GM21360 (cell line): ENCODE data around the gene METAP2.
"Not testable (repeated sequence)": the region's sequence is repeated elsewhere in the genome, so short reads cannot be mapped to it uniquely, and the experiment has no call there.

Source experiments
- ATAC-seq: cut with Tn5 transposase; IDR thresholded peaks from one replicate; pipeline ENCODE4 v1.9.1; 2021; ENCODE audit warnings: mild to moderate bottlenecking, moderate library complexity; ENCODE audit not compliant: unreplicated experiment

The METAP2 gene

DNA sequence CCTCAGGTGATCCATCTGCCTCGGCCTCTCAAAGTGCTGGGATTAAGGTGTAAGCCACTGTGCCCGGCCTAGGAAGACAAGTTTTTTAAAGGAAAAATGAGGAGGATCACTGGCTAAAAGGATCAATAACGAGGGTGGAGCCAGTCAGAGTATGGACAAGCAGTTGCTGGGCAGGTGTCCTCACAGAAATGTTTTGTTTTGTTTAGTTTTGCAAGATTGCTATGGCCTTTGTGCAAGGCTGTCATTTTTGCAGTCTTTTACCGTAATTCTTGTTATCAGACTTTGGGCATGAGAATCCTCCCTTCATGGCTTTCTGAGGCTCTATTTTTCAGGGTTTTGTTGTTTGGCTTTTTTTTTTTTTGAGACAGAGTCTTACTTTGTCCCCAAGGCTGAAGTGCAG, 11.9 kb upstream of the METAP2 start:
- ATAC-seq: no peak

DNA sequence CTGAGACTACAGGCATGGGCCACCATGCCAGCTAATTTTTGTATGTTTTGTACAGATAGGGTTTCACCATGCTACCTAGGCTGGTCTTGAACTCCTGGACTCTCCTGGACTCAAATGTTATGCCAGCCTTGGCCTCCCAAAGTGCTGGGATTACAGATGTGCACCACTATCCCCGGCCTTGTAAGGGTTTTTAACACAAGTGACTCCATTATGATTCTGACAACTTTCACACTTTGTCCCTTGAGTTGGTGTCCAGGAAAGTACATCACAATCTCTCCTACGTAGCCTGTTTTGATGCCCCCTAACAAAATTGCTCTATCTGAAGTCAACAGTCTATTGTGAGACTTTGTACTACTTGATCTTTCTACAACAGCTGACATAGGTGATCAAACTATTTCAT, 11.4 kb upstream of the METAP2 start:
- ATAC-seq: no peak

DNA sequence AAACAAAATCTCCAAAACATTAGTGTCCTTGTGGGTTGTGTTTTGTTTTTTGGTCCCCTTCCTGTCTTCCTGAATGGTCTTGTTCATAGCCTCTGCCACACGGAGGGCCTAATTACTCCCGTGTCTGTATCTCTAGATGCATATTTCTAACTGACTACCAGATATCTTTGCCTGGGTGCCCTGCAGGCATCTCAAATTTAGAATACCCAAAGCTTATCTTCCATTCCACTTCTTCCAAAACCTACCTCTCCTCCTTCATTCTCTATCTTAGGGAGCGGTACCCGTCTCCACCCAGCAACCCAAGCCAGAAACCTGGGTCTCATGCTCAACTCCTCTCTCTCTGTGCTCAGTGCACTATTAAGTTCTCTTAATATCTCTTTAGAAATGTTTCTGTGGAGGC, 10.9 kb upstream of the METAP2 start:
- ATAC-seq: no peak

DNA sequence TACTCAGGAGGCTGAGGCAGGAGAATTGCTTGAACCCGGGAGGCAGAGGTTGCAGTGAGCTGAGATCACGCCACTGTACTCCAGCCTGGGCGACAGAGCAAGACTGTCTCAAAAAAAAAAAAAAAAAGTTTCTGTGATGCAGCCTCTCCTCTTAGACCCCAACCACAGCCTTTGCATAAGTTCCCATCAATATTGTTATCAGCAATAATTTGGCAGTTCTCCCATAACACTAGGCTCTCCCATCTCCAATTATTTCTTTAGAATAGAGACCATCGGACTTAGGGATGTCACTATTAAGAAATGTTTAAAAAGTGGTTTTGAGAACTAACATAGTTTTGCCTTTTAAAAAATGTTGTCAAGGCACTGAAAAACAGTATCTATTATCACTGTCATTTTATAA, 10.2 kb upstream of the METAP2 start:
- ATAC-seq: not testable (repeated sequence)

DNA sequence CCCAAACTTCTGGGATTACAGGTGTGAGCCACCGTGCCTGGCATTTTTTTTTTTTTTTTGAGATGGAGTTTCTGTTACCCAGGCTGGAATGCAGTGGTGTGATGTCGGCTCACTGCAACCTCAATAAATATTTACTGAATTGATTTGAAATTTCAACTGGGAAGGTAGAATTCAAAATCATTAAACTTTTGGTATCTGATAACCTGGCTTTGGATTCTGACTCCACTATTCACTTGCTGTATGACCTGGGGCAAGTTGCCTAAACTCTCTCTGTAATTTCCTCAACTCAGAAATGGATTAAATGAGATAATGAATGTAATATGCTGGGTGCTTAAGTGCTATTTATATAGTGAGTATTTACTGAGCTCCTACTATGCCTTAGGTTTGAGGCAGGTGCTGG, 8.7 kb upstream of the METAP2 start:
- ATAC-seq: no peak

DNA sequence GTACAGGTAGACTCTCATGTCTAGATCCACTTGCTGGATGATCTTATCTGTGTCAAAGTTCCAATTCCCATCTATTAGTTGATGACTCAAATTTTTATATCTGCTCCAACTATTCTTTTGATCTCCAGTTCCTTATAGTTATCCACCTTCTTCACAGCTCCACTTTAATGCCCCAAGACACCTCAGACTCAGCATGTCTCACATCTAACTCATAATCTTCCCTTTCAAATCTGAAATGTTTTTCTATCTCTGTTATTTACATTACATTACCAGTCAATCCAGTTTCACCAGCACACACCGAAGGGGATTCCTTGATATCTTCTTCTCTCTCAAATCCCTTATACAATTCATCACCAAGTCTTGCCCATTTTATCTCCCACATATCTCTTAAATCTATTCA, 3.7 kb upstream of the METAP2 start:
- no peak for ATAC-seq

DNA sequence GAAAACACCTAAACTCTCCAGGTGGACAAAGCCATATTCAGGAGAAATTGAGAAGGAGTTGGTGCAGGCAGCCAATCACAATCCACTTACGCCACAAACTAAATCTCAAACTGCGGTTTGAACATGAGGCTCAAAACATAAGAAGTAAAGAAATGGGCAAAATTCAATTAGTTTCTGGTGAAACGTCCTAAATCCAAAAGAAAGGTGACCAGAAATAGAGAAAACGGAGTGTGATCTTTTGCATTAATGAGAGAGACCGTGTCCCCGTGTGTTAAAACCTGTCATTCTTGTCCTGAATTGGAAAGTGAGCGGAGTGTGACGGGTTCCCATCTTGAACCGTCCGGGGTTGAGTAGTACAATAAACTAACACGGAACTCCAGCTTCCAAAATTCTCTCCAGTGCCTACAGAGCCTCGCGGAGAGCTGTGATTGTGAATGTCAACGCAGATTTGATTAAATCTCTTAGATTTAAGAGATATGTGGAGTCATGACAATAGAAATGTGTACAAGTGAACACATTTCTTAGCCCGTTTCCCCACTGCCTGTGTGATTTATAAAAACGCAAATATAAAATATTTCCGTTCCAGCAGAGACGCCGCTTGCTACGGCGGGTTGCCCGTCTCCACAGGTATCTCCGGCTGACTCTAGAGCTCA, 595 bp upstream of the METAP2 start:
- ATAC-seq: peak; percentile 26

DNA sequence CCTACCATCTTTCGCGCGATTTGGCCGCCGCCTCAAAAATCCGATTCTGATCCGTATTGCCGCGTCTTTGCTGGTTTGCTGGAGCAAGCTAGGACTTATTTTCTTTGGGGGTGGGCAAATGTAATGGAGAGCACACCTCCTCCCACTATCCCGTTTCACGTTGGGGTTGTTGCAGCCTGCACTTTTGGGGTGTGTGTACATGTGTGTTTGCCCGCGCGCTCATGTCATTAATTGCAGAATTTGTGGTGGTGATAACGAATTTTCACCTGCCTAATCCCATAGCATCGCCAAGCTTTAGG, 657 bp downstream of the METAP2 start:
- ATAC-seq: no peak

DNA sequence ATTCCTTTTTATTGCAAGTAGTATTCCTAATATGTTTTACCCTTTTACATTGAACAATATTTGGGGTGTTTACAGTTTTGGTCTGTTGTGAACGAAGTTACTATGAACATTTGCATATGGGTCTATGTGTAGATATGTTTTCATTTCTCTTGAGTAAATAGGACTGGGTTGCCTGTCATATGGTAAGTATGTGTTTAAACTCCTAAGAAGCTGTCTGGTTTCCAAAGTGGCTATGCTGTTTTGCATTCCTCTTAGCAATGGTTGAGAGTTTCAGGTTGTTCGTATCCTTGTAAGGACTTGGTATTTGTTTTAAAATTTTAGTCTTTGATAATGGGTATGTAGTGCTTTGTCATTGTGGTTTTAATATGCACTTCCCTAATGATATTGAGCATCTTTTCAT, 6.3 kb downstream of the METAP2 start:
- no peak for ATAC-seq

DNA sequence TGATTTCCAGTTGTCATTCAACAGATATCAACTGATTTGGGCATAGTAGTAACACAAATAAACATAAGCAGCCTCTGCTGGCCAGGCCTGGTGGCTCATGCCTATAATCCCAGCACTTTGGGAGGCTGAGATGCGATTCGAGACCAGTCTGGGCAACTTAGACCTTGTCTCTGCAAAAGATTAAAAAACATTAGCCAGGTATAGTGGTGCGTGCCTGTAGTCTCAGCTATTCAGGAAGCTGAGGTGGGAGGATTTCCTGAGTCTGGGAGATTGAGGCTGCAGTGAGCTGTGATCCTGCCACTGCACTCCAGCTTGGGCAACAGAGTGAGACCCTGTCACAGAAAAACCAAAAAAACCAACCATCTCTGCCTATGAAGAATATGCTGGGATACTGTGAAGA, 7.1 kb downstream of the METAP2 start:
- no peak for ATAC-seq

DNA sequence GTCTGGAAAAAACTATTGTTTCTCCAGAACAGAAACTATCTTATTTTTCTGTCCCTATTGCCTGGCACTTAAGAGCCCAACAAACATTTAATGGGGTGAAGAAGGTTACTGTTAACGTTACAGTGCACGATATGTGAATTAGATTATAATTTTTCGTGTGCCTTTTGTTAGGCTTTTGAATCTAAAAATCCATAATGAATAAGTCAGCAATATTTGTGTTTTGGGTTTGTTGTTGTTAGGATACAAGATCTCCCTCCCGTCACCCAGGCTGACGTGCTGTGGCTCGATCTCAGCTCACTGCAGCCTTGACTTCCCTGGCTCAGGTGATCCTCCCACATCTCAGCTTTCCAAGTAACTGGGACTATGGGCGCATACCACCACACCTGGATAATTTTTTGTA, 7.9 kb downstream of the METAP2 start:
- ATAC-seq: no peak

DNA sequence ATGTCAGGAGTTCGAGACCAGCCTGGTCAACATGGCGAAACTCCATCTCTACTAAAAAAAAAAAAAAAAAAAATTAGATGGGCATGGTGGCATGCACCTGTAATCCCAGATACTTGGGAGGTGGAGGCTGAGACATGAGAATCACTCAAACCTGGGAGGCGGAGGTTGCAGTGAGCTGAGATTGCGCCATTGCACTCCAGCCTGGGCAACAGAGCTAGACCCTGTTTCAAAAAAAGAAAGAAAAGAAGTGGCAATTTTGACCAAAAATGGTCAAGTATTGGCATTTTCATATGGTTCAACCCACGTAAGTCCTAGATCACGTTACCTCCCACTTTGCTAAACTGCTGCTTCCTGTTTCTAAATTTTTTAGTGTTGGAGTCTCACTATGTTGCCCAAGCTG, 8.6 kb downstream of the METAP2 start:
- ATAC-seq: not testable (repeated sequence)

DNA sequence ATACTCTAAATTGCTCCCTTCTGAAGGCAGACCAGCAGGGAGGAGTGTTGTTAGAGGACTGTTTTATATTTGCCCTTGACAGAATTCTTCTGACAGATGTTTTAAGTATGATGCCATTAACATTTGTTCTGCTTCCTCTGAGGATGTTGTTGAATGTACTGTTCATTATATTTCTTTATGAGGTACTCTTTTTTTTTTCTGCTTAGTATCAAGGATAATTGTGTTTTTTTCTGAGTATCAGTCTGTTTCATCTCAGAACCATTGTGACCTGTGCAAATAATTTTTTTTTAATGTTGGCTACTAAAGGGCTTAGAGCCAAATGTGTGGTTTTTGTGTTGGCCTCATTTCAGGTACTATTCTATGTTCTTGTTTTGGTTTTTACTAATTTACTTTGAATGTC, 10.6 kb downstream of the METAP2 start:
- no peak for ATAC-seq

DNA sequence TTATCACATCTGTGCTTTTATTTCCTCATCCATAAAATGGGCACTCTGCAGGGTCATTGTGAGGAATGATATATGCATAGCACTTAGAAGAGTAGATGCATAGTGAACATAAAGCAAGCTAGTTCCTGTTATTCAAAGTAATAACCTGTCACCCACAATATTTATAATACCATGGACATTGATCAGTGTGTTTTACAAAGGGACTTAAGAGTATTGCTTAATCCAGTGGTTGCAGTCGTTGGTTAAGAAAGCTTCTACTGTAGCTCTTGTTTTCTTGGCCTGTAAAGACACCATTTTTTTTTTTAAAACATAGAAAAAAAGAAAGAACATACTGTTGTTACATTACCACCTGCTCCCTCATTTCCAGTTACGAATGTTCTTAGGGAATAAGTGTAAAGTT, 13.1 kb downstream of the METAP2 start:
- ATAC-seq: no peak

DNA sequence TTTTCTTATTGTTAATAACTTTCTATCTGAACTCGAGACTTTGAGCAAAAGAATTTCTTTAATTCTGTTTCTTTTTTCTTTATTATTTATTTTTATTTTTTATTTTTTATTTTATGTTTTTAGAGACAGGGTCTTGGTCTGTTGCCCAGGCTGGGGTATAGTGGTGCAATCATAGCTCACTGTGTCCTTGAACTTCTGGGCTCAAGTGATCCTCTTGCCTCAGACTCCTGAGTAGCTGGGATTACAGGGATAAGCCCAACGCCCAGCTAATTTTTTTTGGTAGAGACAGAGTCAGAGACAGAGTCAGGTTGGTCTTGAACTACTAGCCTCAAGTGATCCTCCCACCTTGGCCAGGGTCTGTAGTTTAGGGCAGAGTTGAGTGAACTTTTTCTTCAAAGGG, 18.5 kb downstream of the METAP2 start:
- ATAC-seq: no peak

DNA sequence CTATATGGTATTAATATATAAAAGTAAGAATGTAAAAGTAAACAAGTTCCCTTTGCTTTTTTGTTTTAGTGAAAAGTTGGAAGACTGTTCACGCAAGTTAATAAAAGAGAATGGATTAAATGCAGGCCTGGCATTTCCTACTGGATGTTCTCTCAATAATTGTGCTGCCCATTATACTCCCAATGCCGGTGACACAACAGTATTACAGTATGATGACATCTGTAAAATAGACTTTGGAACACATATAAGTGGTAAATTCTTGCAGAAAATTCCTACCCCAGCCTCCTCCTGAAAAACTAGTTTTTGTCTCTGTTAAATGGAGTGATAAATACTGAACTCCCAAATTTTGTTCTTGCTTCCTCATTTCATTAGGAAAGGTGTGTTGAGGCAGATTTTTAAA, 20.9 kb downstream of the METAP2 start:
- ATAC-seq: no peak

DNA sequence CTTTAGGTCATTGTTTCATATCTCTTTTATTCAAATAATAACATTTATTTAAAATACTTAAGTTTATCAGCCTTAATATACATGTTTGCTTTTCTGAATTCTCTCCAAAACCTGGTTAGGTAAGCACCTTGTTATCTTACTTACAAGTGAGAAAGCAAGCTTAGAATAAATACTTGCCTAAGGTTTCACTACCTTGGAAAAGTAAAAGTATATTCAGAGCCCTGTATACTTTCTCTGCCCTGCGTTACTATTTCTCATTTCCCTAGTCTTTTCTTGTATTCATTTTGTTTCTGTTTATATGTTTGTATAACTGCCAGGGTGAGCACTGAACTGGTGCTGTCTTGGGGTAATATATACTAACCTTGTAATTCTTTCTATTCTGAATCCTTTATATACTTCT, 21.5 kb downstream of the METAP2 start:
- no peak for ATAC-seq

DNA sequence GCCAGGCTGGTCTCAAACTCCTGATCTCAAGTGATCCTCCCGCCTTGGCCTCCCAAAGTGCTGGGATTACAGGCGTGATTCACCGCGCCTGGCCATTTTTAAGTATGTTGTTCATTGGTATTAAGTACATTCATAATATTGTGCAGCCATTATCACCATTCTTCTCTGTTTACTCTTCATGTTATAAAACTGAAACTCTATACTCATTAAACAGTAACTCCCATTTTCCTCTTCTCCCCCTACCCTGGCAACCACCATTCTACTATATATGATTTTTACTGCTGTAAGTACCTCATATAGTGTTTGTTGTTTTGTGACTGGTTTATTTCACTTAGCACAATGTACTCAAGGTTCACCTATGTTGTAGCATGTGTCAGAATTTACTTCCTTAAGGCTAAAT, 23.1 kb downstream of the METAP2 start:
- ATAC-seq: no peak

DNA sequence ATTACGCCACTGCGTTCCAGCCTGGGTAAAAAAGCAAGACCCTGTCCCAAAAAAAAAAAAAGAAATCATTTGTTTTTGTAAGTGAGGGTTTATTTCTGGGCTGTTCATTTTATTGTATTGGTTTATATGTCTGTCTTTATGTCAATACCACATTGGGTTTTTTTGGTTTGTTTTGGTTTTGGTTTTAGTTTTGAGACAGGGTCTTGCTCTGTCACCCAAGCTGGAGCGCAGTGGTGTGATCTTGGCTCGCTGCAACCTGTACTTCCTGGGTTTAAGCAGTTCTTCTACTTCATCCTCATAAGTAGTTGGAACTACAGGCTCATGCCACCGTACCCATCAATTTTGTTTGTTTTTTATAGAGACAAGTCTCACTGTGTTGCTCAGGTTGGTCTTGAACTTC, 25.0 kb downstream of the METAP2 start:
- ATAC-seq: no peak

DNA sequence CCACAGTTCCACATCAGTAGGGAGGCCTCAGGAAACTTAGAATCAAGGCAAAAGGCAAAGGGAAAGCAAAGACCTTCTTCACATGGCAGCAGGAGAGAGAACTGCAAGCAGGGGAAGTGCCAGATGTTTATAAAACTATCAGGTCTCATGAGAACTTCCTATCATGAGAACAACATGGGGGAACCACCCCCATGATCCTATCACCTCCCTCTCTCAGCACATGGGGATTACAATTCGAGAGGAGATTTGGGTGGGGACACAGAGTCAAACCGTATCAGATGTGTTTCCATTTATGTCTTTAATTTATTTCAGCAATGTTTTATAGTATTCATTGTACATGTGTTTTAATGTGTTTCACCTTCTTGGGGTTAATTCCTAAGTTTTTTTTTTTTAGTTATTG, 25.8 kb downstream of the METAP2 start:
- no peak for ATAC-seq

DNA sequence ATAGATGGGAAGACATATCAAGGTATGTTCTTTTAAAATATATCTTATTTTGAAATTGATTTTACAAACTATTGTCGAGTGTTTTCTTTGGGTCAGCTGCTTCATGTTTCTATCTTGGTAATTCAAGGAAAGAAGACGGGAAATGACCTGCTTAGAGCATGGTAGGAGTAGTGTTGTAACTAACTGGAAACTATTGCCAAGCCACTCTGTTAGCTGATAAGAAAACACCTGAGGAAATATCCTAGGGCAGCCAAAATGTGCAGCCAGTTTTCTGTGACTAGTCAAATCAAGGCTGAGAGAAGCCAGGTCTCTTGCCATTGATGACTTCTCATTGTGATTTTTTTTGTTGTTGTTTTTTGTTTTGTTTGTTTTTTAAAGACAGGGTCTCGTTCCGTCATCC, 30.2 kb downstream of the METAP2 start:
- ATAC-seq: no peak

DNA sequence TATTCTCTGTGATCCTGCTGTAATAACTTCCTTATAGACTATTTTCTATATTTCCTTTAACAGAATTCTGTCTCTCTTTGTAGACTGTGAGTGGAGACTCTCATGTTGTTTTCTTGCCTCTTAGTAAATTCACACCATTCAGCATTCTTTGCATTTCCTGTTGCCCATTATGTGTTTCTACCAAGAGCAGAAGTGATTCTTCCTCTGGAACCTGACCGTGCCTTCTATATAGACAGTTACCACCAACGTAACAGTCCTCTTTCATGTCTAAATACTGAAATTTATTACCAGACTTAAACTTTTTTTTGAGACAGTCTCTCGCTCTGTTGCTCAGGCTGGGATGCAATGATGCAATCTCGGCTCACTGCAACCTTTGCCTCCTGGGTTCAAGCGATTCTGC, 31.1 kb downstream of the METAP2 start:
- ATAC-seq: no peak

DNA sequence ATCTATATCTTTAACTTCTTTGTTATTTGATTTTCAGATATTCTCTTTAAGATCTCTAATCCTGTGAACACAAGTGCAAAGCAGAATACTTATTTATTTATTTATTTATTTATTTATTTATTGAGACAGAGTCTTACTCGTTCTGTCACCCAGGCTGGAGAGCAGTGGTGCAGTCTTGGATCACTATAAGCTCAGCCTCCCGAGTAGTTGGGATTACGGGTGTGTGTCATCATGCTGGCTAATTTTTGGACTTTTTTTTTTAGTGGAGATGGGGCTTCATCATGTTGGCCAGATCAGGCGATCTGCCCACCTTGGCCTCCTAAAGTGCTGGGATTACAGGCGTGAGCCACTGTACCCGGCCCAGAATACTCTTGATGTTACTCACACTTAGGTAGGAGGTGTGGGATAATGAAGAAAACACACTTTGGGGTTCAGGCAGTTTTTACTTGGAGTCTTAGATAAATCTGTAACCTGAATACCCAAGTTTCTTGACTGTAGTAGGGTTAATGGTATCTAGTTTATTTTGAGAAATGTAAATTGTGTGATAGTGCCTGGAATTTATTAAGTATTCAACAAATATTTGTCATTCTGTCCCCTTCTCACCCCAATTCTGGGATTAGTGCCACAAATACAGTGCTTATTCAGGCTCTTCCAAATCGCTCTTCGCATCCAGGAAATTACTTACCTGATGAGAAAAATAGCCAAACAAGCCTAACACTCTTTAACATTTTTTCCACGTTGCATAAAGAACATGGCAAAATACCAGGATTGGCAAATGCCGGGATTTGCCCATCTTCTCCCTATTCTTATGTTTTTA, 33.0 kb downstream of the METAP2 start:
- ATAC-seq: no peak
